Muscle of back (tissue), 11 donors: ENCODE measurements around the gene STC2. TPM values are rescaled to one million over a fixed set of nuclear protein-coding genes. Genes with fewer than 3 reads are reported as not detected.

Experiments
- DNase-seq, 3 donors: peaks; one replicate each; pipeline versions ENCODE4 v3.0.0 to v3.0.0-alpha.2; 2013
- polyA plus RNA-seq, 10 donors: library from polyadenylated mRNA; unstranded; fragments of 120-200 nt; gene quantifications; one replicate each; pipeline ENCODE4 v1.2.1, GENCODE V29; 2013; ENCODE audit not compliant: insufficient read length in 10 of 10

The STC2 gene
- polyA plus RNA-seq, 10 donors: 3.4 to 11.0 (median 6.4) TPM

DNA sequence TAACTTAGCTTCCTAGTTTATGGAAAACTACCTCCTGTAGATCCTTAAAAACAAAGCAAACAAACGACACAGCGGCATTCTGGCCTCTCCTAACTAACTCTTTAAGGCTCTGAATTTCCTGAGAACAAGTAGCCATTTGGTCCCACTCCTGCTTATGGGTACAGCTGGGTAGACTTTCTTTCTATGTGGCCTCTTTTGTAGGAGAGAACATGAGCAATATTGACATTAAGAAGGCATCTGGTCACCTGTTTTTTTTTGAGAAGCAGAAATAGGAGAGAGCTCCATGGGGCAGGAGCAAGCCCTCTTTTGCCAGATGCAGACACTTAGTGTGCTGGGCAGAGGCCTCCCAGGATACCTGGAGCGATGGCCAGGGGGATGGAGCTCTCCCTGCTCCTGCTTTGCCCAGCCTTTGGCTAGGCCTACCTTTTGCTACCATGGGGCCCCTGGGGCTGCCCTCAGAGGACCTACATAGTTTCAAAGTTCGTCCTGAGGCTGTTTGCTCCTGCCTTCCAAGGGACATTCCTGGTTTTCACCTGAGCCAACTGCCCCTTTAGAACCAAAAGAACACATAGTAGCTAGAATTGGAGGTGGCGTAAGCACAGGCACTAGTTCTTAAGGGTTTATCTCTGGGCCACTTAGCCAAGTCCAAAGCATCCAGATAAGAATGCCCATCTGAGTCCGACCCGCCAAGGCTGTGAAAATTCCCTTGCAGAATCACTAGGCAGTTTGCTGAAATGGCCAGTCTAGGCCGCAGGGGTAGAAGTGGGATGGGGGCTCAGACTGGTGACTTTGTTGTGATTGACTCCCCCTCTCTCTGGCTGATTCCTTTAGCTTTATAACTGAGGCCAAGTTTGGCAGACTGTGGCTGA is 2.4 kb upstream of the STC2 start:
- no peak for DNase-seq

DNA sequence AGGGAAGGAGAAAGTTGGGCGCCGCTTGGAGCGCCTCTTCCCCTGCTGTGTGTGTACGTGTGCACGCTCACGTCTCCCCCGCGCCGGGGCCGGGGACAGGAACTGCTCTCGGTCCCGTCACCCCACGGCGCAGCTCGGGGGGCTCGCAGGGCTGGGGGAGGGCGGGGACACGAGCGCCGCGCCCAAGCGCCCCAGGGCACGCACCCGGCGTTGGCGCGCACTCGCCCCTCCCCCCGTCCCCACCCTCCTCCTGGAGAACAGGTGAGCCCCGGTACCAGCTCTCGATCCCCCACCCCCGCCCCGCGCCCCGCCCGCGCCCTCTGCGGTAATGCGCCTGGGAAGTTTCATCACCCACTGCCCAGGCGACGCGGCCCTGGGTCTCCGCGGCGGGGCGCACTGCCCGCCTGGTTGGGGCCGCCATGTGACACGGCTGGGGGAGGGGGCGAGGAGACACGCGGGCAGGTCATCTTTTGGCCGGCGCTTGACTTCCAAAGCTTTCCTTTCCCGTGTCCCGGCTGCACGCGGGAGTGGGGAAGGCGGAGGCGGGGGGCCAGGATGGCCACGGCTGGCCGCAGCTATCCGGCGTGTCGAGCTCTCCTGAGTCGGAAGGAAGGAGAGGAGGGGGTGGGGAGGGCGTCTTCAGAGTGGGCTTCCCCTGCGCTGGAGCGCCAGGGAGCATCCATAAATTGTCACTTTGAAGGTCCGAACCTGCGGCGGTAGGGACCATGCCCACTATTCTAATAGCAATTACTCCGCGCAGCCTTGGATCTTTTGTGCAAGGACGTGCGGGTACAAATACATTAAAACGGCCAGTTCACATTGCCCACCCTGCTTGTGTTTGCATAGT is 1.5 kb upstream of the STC2 start:
- peak in 1 of 3 donors; percentile 57 for DNase-seq

DNA sequence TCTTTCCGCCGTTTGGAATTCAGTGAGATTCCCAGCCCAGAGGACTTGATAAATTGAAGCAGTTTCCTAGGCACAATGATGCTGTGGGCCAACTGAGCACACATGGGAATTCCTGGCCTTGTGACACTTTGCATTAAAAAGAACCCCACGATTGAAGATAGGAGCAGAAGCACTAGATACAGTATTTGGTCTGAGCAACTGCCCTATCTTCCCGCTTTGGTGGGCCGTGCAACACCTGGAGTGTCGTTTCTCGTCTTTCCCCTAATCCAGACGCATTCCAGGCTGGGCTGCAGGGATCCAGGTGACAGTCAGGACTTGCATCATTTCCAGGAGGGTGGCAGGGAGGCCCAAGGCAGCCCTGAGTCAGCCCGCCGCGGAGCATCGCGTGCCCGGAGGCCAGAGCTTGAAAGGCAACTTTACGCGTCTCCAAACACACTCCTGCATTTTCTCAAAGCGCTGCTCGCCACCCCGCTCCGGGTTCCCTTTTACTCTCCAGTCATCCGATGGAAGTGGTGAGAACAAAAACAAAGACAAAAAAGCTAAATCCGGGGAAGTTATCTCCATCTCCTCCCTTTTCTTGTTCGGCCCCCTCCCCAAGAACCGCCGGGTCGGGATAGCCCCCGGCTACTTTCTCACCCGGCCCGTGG is 753 bp upstream of the STC2 start:
- DNase-seq: peak in 1 of 3 donors; percentile 81

DNA sequence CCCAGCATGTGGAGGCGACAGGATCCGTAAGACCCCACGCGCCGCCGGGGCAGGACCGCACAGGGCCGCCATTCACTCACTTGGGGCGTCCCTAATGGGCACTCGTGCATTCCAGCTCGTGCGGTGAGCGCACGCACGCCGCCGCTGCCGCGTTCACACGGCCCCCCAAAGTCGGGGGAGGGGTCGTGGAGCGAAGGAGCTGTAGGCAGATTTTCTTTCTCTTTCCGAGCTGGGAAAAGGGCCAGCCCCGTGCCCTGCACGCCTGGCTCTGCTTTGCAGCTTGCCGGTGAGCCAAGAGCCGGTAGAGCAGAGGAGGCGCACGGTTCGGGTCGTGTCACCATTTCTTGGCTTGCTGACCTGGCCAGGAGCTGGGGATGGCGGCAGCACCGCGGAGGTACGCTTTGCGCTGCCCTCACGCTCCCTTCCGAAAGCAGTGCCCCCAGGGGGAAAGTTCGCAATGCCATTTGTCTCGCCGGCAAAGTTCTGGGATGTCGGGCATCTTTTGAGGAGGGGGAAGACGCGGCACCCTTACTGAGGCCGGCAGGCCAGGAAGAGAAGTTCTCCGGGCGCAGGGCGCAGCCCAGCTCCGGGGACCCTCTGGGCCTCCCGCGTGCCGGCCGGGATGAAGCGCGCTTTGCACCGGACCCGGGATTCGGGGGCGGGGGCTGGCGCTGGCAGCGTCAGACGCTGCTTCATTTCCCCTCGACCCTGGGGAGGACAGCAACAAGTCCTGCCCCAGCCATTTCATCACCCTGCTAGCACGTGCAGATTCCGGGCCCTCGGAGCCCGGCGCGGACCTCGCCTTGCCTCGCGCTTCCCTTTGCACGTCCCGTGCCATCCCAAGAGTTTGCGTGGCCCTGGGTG is 898 bp downstream of the STC2 start:
- peak in 1 of 3 donors; percentile 72 for DNase-seq

DNA sequence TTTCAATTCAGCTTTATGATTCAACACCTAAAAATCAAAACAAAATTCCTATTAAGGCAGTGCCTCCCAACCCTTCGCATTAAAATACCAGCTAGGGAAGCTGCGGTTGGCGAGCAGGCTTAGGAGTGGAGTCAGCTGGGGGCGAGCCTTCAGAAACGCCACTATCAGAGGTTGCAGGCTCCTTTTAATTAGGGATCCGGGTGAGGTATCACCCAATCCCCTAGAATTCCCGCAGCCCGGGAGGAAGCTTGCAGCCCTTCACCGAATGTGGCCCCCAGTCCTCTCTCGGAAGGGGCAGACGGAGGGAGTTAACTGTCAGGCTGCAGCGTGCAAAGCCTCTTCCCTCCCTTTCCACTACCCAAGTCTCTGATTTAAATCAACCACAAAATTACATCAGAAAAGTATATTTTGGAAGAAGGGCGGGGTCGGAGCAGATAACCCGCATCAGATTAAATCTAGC is 1.7 kb downstream of the STC2 start:
- peak in 2 of 3 donors; percentile 26 to 84 for DNase-seq

DNA sequence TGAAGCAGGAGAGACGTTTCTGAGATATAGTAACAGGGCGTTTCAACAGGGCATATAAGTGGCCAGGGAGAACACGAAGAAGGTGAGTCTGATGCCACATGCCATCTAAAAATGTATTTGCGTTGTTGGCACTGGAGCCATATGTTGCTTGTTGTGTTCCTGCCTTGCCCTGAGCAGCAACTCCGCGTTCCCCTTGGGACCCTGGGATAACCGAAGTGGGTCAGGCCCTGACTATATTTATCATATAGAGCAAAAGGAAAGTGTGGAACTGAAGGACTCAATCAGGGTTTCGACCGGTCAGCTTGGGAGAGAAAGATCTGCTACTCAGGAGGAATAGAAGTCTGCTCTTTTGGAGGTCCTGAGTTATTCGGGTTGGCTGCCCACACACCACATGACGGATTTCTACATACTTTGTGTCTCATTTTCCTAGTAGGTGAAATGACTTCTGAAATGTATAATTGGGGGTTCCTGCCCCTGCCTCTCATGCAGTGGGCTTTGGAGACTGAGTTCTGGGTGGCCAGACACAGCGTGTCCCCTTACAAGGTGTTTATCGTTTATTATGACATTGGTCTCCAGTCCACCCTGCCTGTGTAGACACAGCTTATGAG is 3.0 kb downstream of the STC2 start:
- peak in 1 of 3 donors; percentile 14 for DNase-seq

DNA sequence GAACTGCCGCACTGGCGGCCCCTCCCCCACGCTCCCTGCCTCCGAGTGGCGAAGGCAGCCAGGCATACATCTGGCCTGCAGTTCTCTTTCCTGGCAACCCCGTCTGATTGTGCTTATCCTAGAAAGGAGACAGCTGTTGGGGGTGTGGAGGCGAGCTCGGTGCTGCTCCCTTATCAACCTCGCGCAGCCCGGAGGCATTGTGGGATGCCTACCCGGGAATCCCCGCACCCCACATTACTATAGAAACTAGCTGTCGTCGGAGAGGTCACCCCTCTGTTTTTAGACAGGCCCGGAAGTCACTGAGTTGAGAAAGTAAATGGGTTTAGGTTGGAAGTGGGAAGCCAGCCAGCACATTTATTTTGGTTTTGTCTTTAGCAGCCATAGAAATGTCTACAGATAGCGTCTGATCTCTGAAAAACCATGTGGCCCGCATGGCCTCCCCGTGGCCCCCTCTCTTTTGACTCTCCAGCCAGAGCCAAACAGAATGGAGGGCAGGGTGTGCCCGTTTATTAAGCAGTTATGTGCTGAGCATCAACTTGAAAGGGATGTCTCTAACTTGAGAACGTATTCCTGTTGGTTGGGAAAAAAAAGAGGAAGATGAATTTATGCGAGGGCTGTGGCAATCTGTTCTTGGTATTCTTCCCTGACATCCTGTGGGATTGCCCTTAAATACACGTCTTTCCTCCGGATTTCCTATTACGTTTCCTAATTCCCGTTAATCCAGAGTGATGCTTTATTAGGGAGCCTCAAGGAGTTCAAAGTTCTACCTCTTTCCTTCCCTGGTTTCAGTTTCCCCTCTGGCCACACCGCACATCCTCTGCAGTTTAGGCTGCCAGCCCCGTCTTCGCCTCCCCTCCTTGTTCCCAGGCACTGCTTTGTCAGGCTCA is 3.9 kb downstream of the STC2 start:
- DNase-seq: peak; percentile 76 to 88 (median 78)

DNA sequence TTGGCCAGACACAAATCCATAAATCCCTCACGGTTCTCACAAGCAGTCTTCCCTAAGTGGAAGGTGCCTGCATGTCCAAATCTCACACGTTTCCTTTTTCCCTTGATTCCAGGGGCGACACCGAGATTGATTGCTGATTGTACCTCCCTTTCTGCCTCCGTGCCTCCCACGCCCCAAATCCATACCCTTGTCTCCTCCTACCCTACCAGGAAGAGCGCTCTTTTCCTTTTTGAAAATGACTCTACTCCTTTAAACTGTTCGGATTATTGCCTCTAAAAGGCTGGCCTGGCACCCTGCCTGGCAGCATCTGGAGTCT is 4.5 kb downstream of the STC2 start:
- DNase-seq: no peak

DNA sequence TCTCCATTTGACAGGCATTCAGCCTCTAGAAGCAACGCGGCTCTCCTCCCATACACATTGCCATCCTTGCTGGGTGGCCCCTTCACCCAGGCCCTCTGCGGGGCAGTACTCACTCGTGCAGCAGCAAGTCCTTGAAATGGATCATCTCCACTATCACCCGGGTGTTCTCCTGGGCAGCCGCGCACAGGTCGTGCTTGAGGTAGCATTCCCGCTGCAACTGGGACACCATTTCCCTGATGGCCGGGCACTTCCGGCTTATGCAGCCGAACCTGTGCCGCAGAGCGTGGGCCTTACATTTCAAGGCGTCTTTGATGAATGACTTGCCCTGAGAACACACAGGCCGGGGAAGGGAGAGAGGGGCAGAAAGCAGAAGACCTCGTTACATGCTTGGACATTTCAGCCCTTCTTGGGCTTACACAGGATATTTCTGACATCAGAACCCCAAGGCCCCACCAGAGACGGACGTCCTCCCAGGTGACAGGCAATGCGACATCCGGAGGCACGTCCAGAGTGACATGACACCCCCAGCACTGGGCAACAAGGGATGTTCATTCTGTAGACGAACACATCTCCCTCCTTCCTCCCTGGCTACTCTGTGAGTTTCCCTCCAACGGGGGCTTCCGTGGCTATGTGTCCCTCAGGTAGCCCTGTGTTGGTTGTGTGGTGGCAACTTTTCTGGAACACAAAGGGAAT is 5.0 kb downstream of the STC2 start:
- no peak for DNase-seq

DNA sequence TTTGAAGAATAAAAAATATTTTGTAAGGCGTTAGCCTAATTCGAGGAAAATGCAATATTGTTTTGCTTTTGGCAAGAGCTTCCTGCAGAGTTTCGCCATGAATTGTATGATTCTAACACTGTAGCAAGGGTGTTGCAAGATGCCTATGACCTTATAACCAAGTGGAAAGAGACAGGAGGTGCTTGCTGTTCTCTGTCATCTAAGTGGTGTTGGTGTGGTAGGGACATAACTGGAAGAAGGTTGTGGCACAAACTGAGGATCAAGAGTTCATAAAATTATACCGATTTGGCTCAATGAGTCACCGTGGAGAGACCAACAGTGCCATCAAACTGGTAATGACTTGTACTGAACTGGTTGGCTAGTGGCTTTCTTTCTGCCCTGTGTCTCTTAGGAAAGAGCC is 6.3 kb downstream of the STC2 start:
- DNase-seq: no peak

DNA sequence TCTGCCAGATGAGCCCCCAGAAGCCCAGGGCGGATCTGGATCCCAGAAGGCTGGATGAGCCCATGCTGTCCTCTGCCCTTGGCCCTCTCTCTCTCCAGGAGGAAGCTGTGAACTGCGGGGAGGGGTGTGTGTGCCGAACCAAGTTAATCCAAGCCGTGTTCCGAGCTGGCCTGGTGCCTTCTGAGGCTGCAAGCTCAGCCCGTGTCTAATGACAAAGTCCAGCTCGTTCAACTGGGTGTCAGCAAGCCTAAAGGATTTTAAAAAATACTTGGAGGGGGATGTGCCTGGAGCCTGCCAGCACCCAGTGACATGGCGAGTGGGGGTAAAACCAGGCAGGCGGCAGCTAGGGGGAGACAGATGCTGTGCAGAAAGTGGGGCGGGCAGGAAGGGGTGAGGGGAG is 8.0 kb downstream of the STC2 start:
- DNase-seq: peak in 2 of 3 donors; percentile 73 to 88

DNA sequence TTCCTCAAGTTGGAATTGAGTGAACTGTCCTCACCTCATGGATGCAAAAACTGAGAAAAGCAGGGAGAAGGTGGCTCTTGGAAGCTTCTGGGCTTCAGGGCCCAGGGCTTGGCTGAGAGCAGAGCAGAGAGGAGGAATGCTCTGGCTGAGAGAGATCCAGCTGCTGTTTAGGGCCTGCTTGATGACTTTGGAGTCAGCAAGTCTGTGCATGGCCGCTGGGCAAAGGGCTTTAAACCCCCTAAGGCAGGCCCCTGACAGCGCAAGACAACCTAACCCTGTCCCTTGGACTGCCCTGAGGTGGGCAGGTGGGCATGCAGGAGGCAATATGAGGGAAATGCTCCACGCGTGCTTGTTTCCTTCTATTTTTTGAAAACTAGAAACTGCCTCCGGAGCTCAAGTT is 8.6 kb downstream of the STC2 start:
- DNase-seq: peak in 1 of 3 donors; percentile 81

DNA sequence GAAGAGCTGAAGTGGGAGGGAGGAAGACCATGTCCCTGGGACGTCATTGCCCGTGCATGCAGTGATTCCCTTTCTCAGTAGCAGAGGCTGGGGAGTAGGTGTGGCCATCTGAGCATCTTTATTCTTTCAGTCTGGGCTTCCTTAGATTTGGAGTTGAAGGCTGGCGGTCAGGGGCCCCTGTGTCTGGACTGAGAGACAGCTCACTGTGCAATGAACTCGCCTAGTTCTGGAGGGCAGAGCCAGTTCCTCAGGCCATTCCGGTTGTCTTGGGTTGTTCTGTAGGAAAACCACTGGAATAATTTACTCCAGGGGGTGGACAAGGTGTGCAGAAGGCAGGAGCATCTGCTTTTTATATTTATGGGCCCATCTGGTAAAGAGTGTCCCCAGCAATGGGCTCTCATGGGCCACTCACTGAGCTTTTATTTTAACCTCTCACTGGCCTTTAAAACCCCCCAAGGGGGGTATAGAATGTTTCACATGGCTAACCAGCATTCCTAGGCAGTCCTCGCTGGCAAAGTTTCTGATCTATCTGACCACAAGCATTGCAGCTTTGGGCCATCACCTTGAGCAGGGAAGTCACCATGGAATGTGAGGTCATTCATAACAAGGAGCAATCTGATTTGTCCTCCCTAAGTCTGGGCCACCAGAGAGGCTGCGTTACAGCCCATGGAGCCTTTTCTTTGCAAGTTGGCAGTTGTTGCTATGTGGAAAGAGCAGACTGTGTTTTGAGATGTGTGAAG is 9.2 kb downstream of the STC2 start:
- no peak for DNase-seq

DNA sequence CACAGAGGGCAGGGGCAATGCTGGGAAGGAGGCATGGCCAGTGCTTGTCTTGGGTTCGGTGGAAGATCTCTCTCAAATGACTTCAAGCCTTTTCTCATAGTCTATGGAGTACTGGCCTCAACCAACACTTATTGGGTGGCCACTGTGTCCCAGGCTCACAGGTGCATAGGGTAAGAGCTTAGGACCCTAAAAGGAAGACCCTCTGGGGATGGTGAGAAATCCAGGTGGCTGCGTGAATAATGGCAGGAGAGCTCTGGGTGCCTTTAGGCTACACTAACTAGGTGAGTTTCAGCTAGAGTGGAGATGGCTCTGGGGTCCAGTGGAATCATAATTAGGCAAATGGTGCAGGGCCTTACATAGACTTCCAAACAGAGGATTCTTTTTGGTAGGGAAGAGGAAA is 9.9 kb downstream of the STC2 start:
- no peak for DNase-seq

DNA sequence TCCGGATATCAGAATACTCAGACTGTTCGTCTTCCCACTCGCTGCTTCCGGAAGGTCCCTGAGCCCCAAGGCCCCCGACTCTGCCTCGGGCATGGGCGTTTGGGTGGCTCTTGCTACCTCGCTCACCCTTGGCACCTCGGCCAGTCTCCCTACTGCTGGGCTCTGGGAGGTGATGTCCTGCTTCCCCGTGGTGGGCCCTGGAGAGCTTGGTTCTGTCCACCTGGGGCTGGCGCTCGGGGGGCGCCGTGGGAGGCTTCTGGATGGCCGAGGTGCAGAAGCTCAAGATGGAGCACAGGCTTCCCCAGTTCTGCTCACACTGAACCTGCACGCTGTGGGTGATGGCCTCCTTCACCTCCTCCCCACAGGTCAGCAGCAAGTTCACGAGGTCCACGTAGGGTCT is 10.4 kb downstream of the STC2 start:
- DNase-seq: no peak

DNA sequence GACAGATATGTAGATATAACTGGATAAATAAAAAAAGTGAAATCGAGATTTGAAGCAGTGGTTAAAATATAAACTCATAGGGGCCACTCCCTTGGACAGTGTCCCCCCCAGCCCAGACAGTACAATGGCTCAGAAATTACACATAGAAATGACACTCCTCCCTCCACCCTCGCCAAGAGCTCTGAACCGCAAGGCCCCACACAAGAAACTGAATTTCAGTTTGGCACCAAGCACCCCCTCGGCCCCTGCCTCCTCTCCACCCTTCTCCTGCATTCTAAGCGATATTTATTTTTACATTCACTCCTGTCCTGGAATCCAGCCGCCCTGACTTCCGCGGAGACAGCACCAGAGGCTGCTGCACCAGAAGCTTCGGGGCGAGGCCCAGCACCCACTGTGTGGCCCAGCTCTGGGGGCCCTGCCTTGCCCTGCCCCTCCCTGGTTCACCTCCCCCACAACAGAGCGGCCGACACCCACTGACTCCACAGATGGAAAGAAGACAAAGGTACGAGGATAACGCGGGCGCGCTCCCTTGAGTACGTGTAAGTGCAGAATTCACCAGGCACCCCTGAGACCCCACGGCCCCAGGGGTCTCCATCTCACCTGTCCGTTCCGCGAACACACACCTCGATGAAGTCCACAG is 11.0 kb downstream of the STC2 start:
- DNase-seq: no peak

DNA sequence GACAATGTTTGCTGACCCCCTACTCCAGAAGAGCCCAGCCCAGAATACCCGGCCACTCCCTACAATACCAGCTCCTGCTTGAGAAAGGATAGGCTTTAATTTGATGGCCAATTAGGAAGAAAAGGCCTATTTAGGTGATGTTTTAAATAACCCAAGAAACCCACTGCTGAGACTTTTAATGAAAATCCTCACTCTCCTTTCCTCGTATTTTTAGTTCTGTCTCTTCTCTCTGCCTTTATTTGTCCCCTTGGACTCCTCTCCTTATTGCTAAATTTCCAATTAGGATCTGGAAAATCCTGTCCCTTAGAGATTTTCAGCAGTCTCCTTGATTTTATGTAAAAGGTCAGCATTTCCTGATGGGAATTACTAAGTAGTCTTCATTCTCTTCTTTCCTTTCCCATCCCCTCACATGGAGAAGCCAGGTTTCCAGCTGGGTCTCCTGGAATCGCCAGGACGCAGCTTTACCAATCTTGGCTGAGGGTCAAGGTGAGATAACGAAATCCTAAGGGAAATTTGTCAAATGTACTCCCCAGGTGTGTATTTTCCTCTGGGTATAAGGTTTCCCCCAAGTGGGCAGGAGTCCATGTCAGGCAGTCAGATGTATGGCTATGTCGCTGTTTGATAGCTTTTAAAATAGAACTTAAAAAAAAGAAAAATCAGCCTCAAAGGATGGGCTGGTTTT is 11.7 kb downstream of the STC2 start:
- no peak for DNase-seq
